Neural cell (in vitro differentiated cells): ENCODE data around the gene PREB. TPM values are rescaled to one million over a fixed set of nuclear protein-coding genes. Genes with fewer than 3 reads are reported as not detected.

Experiments
- H2AFZ ChIP-seq: fragments of 200-600, 300-800 bp; sonication (generic), shearing (Covaris generic); 2 replicates; pipeline ENCODE4 v1.6.0; 2014; ENCODE audit warnings: low read depth, mild to moderate bottlenecking, antibody characterized with exemption, low read length, moderate library complexity
- H3F3A ChIP-seq: fragments of 200-600 bp; shearing (Covaris generic); 2 replicates; pipeline ENCODE4 v1.6.1; 2016; ENCODE audit warnings: mild to moderate bottlenecking, moderate library complexity, mixed read lengths, antibody characterized with exemption, low read length; ENCODE audit not compliant: insufficient read depth, poor library complexity, severe bottlenecking
- H3K27ac ChIP-seq: fragments of 200-600, 300-800 bp; sonication (generic), shearing (Covaris generic); 2 replicates; pipeline ENCODE4 v1.5.1; 2014; ENCODE audit warnings: mild to moderate bottlenecking, low read length, moderate library complexity
- H3K27me3 ChIP-seq: fragments of 300-800, 200-600 bp; sonication (generic), shearing (Covaris generic); 2 replicates; pipeline ENCODE4 v1.6.0; 2014; ENCODE audit warnings: mild to moderate bottlenecking, low read depth, low read length, moderate library complexity; ENCODE audit not compliant: insufficient read depth
- H3K36me3 ChIP-seq: fragments of 300-800, 200-600 bp; sonication (generic), shearing (Covaris generic); 2 replicates; pipeline ENCODE4 v1.5.1; 2014; ENCODE audit warnings: mild to moderate bottlenecking, antibody characterized with exemption, low read length, moderate library complexity; ENCODE audit not compliant: insufficient read depth
- H3K4me2 ChIP-seq: fragments of 300-800, 200-600 bp; sonication (generic), shearing (Covaris generic); 2 replicates; pipeline ENCODE4 v1.6.0; 2014; ENCODE audit warnings: mild to moderate bottlenecking, low read length
- H3K4me3 ChIP-seq: fragments of 300-800, 200-600 bp; sonication (generic), shearing (Covaris generic); 2 replicates; pipeline ENCODE4 v1.5.1; 2014; ENCODE audit warnings: mild to moderate bottlenecking, low read length, moderate library complexity
- H3K79me2 ChIP-seq: fragments of 200-600 bp; shearing (Covaris generic); replicated peaks from 2 replicates; pipeline ENCODE4 v1.6.0; 2014; ENCODE audit warnings: mild to moderate bottlenecking, low read length, moderate library complexity; ENCODE audit not compliant: insufficient read depth
- H3K9ac ChIP-seq: fragments of 300-800, 200-600 bp; sonication (generic), shearing (Covaris generic); 2 replicates; pipeline ENCODE4 v1.6.1; 2016; ENCODE audit warnings: mild to moderate bottlenecking, low read length, mixed read lengths
- H3K9me2 ChIP-seq: fragments of 200-600 bp; shearing (Covaris generic); 2 replicates; pipeline ENCODE4 v1.6.1; 2016; ENCODE audit warnings: mild to moderate bottlenecking, low read length, mixed read lengths; ENCODE audit not compliant: insufficient read depth
- H3K9me3 ChIP-seq: fragments of 200-600, 300-800 bp; sonication (generic), shearing (Covaris generic); 2 replicates; pipeline ENCODE4 v1.6.1; 2016; ENCODE audit warnings: mild to moderate bottlenecking, mixed run types, low read length, moderate library complexity, mixed read lengths
- H4K20me1 ChIP-seq: fragments of 200-600 bp; shearing (Covaris generic); 2 replicates; pipeline ENCODE4 v1.6.1; 2016; ENCODE audit warnings: mild to moderate bottlenecking, mixed run types; ENCODE audit not compliant: insufficient read depth
- EP300 ChIP-seq: fragments of 450-650 bp; conservative IDR thresholded peaks from 2 replicates; pipeline ENCODE4 v1.6.1; 2014; ENCODE audit warnings: antibody characterized with exemption, mild to moderate bottlenecking, moderate library complexity; ENCODE audit not compliant: poor library complexity, severe bottlenecking
- EZH2 ChIP-seq: fragments of 200-600, 300-800 bp; shearing (Covaris generic), sonication (generic); IDR thresholded peaks from 2 replicates; pipeline ENCODE4 v1.6.1; 2014; ENCODE audit warnings: antibody characterized with exemption, low read length, borderline replicate concordance, mild to moderate bottlenecking; ENCODE audit not compliant: insufficient read depth, poor library complexity, severe bottlenecking
- MXI1 ChIP-seq: fragments of 450-650 bp; conservative IDR thresholded peaks from 2 replicates; pipeline ENCODE4 v1.6.1; 2014; ENCODE audit warnings: antibody characterized with exemption, mild to moderate bottlenecking; ENCODE audit not compliant: poor library complexity, severe bottlenecking
- POLR2AphosphoS5 ChIP-seq: IDR thresholded peaks from 2 replicates; pipeline ENCODE4 v1.6.1; 2012
- RAD21 ChIP-seq: fragments of 450-650 bp; conservative IDR thresholded peaks from 2 replicates; pipeline ENCODE4 v1.6.1; 2014; ENCODE audit warnings: antibody characterized with exemption, mild to moderate bottlenecking, moderate library complexity
- SMC3 ChIP-seq: fragments of 450-650 bp; conservative IDR thresholded peaks from 2 replicates; pipeline ENCODE4 v1.6.1; 2014; ENCODE audit warnings: antibody characterized with exemption, mild to moderate bottlenecking, moderate library complexity; ENCODE audit not compliant: poor library complexity
- TAF1 ChIP-seq: IDR thresholded peaks from 2 replicates; pipeline ENCODE4 v1.6.1; 2012; ENCODE audit warnings: low read depth
- polyA plus RNA-seq: library from polyadenylated mRNA; depleted of rRNA; stranded (reverse); fragments of >200 nt; gene quantifications from 2 replicates; pipeline ENCODE4 v1.2.3, GENCODE V29; 2014
- TF ChIP-seq, protein P1 (sequence below): IDR thresholded peaks from 2 replicates; pipeline ENCODE4 v1.6.1; 2012; ENCODE audit warnings: borderline replicate concordance
- TF ChIP-seq, protein P2 (sequence below): fragments of 450-650 bp; IDR thresholded peaks from 2 replicates; pipeline ENCODE4 v1.5.1; 2014; ENCODE audit warnings: antibody characterized with exemption, mild to moderate bottlenecking, moderate library complexity; ENCODE audit not compliant: poor library complexity, severe bottlenecking

Gene PREB
- polyA plus RNA-seq, 1 donor from 2014 or later = 121 TPM

DNA sequence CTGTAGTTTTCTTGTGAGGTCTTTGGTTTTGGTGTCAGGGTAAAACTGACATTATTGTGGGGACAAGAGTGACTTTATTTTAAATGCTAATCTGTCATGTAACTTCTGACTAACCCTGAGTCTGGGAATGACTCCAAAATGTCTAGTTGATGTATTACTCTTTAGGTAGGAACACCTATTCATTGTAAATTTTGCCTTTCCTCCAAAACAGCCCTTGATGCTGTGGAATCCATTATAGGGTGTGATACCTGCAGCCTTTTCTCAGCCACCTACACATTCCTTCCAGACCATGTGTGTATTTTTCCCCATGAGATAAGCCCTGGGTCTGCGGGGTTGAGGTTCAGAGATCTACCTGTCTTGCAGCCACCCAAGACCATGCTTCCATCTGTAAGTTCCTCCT lies 8.8 kb upstream of the PREB start:
- H4K20me1 ChIP-seq = no peaks in the 10 kb centered on the region
- no peaks in the 10 kb centered on the region for H3K36me3 ChIP-seq
- no peaks in the 10 kb centered on the region for H3F3A ChIP-seq
- H3K27ac ChIP-seq = no peak overlapping the region
- no peak overlapping the region for H3K4me3 ChIP-seq
- H3K9me2 ChIP-seq = no peaks in the 10 kb centered on the region
- no peak overlapping the region for H3K4me2 ChIP-seq
- H3K9ac ChIP-seq = no peak overlapping the region
- TF ChIP-seq, protein P1, sequence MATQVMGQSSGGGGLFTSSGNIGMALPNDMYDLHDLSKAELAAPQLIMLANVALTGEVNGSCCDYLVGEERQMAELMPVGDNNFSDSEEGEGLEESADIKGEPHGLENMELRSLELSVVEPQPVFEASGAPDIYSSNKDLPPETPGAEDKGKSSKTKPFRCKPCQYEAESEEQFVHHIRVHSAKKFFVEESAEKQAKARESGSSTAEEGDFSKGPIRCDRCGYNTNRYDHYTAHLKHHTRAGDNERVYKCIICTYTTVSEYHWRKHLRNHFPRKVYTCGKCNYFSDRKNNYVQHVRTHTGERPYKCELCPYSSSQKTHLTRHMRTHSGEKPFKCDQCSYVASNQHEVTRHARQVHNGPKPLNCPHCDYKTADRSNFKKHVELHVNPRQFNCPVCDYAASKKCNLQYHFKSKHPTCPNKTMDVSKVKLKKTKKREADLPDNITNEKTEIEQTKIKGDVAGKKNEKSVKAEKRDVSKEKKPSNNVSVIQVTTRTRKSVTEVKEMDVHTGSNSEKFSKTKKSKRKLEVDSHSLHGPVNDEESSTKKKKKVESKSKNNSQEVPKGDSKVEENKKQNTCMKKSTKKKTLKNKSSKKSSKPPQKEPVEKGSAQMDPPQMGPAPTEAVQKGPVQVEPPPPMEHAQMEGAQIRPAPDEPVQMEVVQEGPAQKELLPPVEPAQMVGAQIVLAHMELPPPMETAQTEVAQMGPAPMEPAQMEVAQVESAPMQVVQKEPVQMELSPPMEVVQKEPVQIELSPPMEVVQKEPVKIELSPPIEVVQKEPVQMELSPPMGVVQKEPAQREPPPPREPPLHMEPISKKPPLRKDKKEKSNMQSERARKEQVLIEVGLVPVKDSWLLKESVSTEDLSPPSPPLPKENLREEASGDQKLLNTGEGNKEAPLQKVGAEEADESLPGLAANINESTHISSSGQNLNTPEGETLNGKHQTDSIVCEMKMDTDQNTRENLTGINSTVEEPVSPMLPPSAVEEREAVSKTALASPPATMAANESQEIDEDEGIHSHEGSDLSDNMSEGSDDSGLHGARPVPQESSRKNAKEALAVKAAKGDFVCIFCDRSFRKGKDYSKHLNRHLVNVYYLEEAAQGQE = no peak
- TF ChIP-seq MXI1 (no peak), EP300 (no peak), RAD21 (no peak), POLR2AphosphoS5 (no peak), SMC3 (no peak), EZH2 (no peak), TAF1 (no peak)
- TF ChIP-seq, protein P2, sequence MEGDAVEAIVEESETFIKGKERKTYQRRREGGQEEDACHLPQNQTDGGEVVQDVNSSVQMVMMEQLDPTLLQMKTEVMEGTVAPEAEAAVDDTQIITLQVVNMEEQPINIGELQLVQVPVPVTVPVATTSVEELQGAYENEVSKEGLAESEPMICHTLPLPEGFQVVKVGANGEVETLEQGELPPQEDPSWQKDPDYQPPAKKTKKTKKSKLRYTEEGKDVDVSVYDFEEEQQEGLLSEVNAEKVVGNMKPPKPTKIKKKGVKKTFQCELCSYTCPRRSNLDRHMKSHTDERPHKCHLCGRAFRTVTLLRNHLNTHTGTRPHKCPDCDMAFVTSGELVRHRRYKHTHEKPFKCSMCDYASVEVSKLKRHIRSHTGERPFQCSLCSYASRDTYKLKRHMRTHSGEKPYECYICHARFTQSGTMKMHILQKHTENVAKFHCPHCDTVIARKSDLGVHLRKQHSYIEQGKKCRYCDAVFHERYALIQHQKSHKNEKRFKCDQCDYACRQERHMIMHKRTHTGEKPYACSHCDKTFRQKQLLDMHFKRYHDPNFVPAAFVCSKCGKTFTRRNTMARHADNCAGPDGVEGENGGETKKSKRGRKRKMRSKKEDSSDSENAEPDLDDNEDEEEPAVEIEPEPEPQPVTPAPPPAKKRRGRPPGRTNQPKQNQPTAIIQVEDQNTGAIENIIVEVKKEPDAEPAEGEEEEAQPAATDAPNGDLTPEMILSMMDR = no peak
- H2AFZ ChIP-seq = no peak overlapping the region
- no peaks in the 10 kb centered on the region for H3K79me2 ChIP-seq
- H3K27me3 ChIP-seq = no peaks in the 10 kb centered on the region
- no peaks in the 10 kb centered on the region for H3K9me3 ChIP-seq

DNA sequence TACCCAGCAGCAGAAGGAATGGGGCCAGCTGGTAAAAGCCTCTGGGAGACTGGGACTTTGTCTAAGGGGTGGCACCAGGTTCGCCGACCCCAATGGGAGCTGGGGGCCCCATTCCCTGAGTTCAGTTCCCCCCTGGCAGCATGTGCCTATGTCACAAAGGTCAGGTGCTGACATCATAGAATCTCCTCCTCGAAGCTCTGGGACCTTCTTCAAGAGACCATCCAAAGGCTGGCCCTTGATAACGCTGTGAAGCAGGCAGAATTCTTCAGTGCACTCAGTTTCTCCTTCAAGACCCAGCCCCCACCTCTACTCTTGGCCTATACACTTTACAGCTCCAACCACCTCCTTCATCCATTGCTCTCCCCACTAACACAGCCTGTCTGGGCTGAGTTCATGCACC lies 4.9 kb upstream of the PREB start, which contains the start of gene PRR30:
Gene PRR30, minus strand, starts transcription at position 101 of the 400 bp plus-strand sequence. CDS start 1,081 bp downstream, outside the sequence.
- Histone ChIP-seq H2AFZ (no peak within 1 kb of the TSS), H3K9ac (no peak within 1 kb of the TSS), H3K36me3 (no peaks in the 10 kb centered on the region), H3K79me2 (no peaks in the 10 kb centered on the region), H3K9me2 (no peaks in the 10 kb centered on the region), H3K27me3 (no peaks in the 10 kb centered on the region), H4K20me1 (no peaks in the 10 kb centered on the region), H3K4me3 (no peak within 1 kb of the TSS), H3K4me2 (no peak within 1 kb of the TSS), H3K27ac (no peak within 1 kb of the TSS), H3F3A (no peaks in the 10 kb centered on the region), H3K9me3 (no peaks in the 10 kb centered on the region)
- TF ChIP-seq RAD21 = no peak
- TF ChIP-seq POLR2AphosphoS5 = no peak
- TF ChIP-seq, protein P2 = no peak
- no peak for TF ChIP-seq EP300
- TF ChIP-seq TAF1 = no peak
- no peak for TF ChIP-seq EZH2
- TF ChIP-seq, protein P1 = no peak
- TF ChIP-seq MXI1 = no peak
- TF ChIP-seq SMC3 = no peak
